DMS114 treated with DMSO at 0.1 percent for 48 hours (cell line): Measurements from ENCODE around the gene TMEM238L.

ENCODE experiments used
- DNase-seq: peaks from one replicate; lab custom pipeline; 2025; ENCODE audit not compliant: unreplicated experiment; lab: John Stamatoyannopoulos, UW

TMEM238L gene

GRCh38 chr17:10805911-10806310 is 2.0 kb upstream of the TMEM238L start:
- no peak for DNase-seq

GRCh38 chr17:10804546-10804945 is 647 bp upstream of the TMEM238L start:
- DNase-seq: no peak

- DNase-seq: no peak
Measured at GRCh38 chr17:10803350-10803749, 549 bp downstream of the TMEM238L start.

- DNase-seq: no peak
Measured at GRCh38 chr17:10802496-10803284, 1.2 kb downstream of the TMEM238L start.

- DNase-seq: no peak
Measured at GRCh38 chr17:10799407-10799806, 4.5 kb downstream of the TMEM238L start.

- no peak for DNase-seq
Measured at GRCh38 chr17:10798910-10799309, 5.0 kb downstream of the TMEM238L start.

GRCh38 chr17:10798332-10798749 is 5.6 kb downstream of the TMEM238L start:
- DNase-seq: no peak

GRCh38 chr17:10797476-10798328 is 6.2 kb downstream of the TMEM238L start:
- DNase-seq: no peak

- no peak for DNase-seq
Measured at GRCh38 chr17:10793816-10794215, 10.1 kb downstream of the TMEM238L start.

- no peak for DNase-seq
Measured at GRCh38 chr17:10793256-10793655, 10.6 kb downstream of the TMEM238L start.

- DNase-seq: no peak
Measured at GRCh38 chr17:10792151-10792550, 11.7 kb downstream of the TMEM238L start.

- no peak for DNase-seq
Measured at GRCh38 chr17:10790491-10791401, 13.2 kb downstream of the TMEM238L start.

- DNase-seq: no peak
Measured at GRCh38 chr17:10789694-10790271, 14.1 kb downstream of the TMEM238L start.

- no peak for DNase-seq
Measured at GRCh38 chr17:10787306-10788045, 16.4 kb downstream of the TMEM238L start.

- DNase-seq: no peak
Measured at GRCh38 chr17:10785295-10785694, 18.6 kb downstream of the TMEM238L start.

GRCh38 chr17:10779609-10780008 is 24.3 kb downstream of the TMEM238L start:
- DNase-seq: no peak

- no peak for DNase-seq
Measured at GRCh38 chr17:10777890-10778289, 26.0 kb downstream of the TMEM238L start.

- DNase-seq: no peak
Measured at GRCh38 chr17:10777131-10777807, 26.6 kb downstream of the TMEM238L start.

- DNase-seq: no peak
Measured at GRCh38 chr17:10776381-10776780, 27.5 kb downstream of the TMEM238L start.
